NCI-H82 treated with DMSO at 0.1 percent for 48 hours (cell line): ENCODE results near the gene GPN2.
A peak's percentile ranks its signal among the peaks of the same experiment; 100 is the strongest.

Experiments used
- DNase-seq: peaks from one replicate; lab custom pipeline; 2025; ENCODE audit not compliant: unreplicated experiment; lab: John Stamatoyannopoulos, UW

Gene GPN2

GRCh38 chr1:26889551-26890466 lies at the start of gene GPN2:
TSS of gene GPN2 (minus strand) at chr1:26890283. CDS start at chr1:26890096, 187 bp downstream.
- DNase-seq, result no peak

GRCh38 chr1:26938659-26939025 lies 48.6 kb upstream of the GPN2 start:
- DNase-seq, result no peak

- no peak for DNase-seq
Observed at GRCh38 chr1:26938004-26938658, 48.0 kb upstream of the GPN2 start.

- no peak for DNase-seq
Observed at GRCh38 chr1:26936823-26937222, 46.7 kb upstream of the GPN2 start.

GRCh38 chr1:26932531-26932930 lies 42.4 kb upstream of the GPN2 start:
- no peak for DNase-seq

GRCh38 chr1:26923711-26924110 lies 33.6 kb upstream of the GPN2 start:
- DNase-seq, result no peak

GRCh38 chr1:26922901-26923300 lies 32.8 kb upstream of the GPN2 start:
- DNase-seq, result no peak

GRCh38 chr1:26922431-26922729 lies 32.3 kb upstream of the GPN2 start:
- no peak for DNase-seq

GRCh38 chr1:26921540-26922430 lies 31.7 kb upstream of the GPN2 start, which contains the start of gene NUDC:
TSS of gene NUDC (plus strand) at chr1:26921743. CDS start at chr1:26921849, 106 bp downstream.
- DNase-seq, result peak; percentile 90

- DNase-seq, result no peak
Observed at GRCh38 chr1:26921126-26921539, 31.1 kb upstream of the GPN2 start.

- DNase-seq, result no peak
Observed at GRCh38 chr1:26915204-26915842, 25.2 kb upstream of the GPN2 start.

- DNase-seq, result no peak
Observed at GRCh38 chr1:26913754-26914619, 23.9 kb upstream of the GPN2 start, which contains the start of gene NR0B2. TSS of gene NR0B2 (minus strand) at chr1:26913975. CDS start at chr1:26913940, 35 bp downstream.

- DNase-seq, result no peak
Observed at GRCh38 chr1:26913389-26913753, 23.3 kb upstream of the GPN2 start.

- DNase-seq, result no peak
Observed at GRCh38 chr1:26912147-26912490, 22.0 kb upstream of the GPN2 start.

- no peak for DNase-seq
Observed at GRCh38 chr1:26911399-26912146, 21.5 kb upstream of the GPN2 start.

GRCh38 chr1:26910343-26911160 lies 20.5 kb upstream of the GPN2 start:
- no peak for DNase-seq

- DNase-seq, result no peak
Observed at GRCh38 chr1:26909951-26910342, 19.9 kb upstream of the GPN2 start.

GRCh38 chr1:26907071-26907917 lies 17.2 kb upstream of the GPN2 start:
- DNase-seq, result no peak
